ENCODE results near the gene MAPKBP1. TPM values are rescaled to one million over a fixed set of nuclear protein-coding genes. Genes with fewer than 3 reads are reported as not detected.
A peak's percentile ranks its signal among the peaks of the same experiment; 100 is the strongest.

Gene MAPKBP1
- total RNA-seq, 2 experiments from 2014 or later = 32.0 to 36.6 TPM

- Mint-ChIP-seq H3K36me3 (peaks cover 2% of the 10 kb centered on the region), H3K4me1 (peaks cover 47% of the 10 kb centered on the region), H3K4me3 (peak overlapping the region; percentile 81), H3K27me3 (no peaks in the 10 kb centered on the region), H3K9me3 (no peaks in the 10 kb centered on the region), H3K27ac (peak overlapping the region; percentile 83)
- peak; percentile 77 for ATAC-seq (ENCODE audit: low read depth)
- no peak for DNase-seq
- POLR2A ChIA-PET = interaction anchor here (0.7 to 1.2 kb wide), 3 partner anchors 12 to 72 kb away, joined by 3 read pairs; no protein-coding TSS in a partner anchor
Observed at GRCh38 chr15:41790756-41791546, 16.7 kb downstream of the MAPKBP1 start.

DNA sequence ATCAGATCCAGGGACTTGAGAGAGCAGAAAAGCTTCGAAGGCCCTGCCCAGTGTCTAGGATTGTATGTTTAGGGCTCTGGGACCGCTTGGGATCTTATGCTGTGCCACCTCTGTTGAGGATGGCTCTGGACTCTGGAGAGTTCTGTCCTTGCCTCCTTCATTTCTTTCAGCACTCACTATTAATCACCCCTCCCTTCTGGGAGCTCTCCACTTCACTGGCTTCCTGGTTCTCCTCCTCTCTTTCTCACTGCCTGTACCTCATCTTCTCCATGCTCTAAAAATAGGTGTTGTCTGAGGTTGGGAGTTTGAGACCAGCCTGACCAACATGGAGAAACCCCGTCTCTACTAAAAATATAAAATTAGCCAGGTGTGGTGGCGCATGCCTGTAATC lies 17.3 kb downstream of the MAPKBP1 start:
- no peaks in the 10 kb centered on the region for H3K9me3 Mint-ChIP-seq
- H3K4me3 Mint-ChIP-seq = peak overlapping the region; percentile 81
- H3K27me3 Mint-ChIP-seq = no peaks in the 10 kb centered on the region
- ATAC-seq (ENCODE audit: low read depth) (no peak), DNase-seq (no peak)
- H3K36me3 Mint-ChIP-seq = peaks cover 2% of the 10 kb centered on the region
- H3K27ac Mint-ChIP-seq = peak overlapping the region; percentile 83
- POLR2A ChIA-PET = interaction anchor here (0.7 to 1.2 kb wide), 3 partner anchors 11 to 72 kb away, joined by 3 read pairs; no protein-coding TSS in a partner anchor
- peaks cover 53% of the 10 kb centered on the region for H3K4me1 Mint-ChIP-seq

- Mint-ChIP-seq H3K9me3 (no peaks in the 10 kb centered on the region), H3K36me3 (peaks cover 2% of the 10 kb centered on the region), H3K27ac (peak overlapping the region; percentile 83), H3K27me3 (no peaks in the 10 kb centered on the region), H3K4me1 (peaks cover 56% of the 10 kb centered on the region), H3K4me3 (peak overlapping the region; percentile 81)
- DNase-seq (no peak), ATAC-seq (ENCODE audit: low read depth) (no peak)
- POLR2A ChIA-PET = interaction anchor here (0.7 to 1.2 kb wide), 3 partner anchors 10 to 71 kb away, joined by 3 read pairs; no protein-coding TSS in a partner anchor
Observed at GRCh38 chr15:41792000-41792637, 17.8 kb downstream of the MAPKBP1 start.

GRCh38 chr15:41794081-41794480 lies 19.8 kb downstream of the MAPKBP1 start:
- POLR2A ChIA-PET = no interaction called here
- peak overlapping the region; percentile 50 for H3K27ac Mint-ChIP-seq
- no peak overlapping the region for H3K4me3 Mint-ChIP-seq
- no peaks in the 10 kb centered on the region for H3K9me3 Mint-ChIP-seq
- no peak for ATAC-seq (ENCODE audit: low read depth)
- H3K4me1 Mint-ChIP-seq = peaks cover 53% of the 10 kb centered on the region
- no peaks in the 10 kb centered on the region for H3K27me3 Mint-ChIP-seq
- H3K36me3 Mint-ChIP-seq = peaks cover 2% of the 10 kb centered on the region
- no peak for DNase-seq

DNA sequence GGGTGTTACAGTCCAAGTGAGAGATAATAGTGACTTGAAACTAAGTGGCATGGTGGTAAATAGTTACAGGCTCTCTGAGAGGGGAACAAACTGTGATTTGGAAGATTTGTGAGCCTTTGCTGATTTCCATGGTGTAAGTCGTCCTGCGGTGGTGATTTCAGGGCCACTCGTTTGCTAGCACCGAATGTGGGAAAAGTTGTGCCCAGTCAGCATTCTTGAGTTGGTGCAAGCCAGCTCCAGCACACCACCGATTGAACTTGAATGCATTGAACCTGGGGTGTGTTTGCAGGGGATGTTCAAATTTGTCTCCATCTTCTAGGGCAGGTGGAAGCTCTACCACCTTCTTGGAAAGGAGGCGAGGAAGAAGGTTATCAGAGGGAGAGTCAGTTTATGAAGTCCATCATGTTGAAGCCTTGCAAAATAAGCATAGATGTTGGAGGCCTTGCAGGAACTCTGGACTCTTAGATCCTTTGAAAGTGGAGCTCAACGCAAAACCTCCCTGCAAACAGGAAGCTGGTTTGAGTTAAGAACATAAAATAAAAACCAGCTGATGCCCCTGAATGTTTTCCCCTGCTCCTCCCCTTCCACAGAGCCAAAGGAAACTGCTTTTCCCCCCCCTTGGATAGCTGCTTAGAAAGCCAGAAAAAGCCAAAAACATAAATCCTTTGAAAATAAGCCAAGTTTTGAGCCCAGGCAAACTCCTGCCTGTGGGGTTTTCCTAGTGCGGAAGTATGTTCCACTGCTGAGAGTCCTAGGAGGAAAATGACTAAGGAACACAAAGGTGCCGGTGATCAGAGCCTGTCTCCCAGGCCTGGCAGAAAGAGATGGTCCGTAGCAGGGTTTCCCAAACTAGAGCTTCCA lies 21.9 kb downstream of the MAPKBP1 start:
- no peak overlapping the region for H3K4me3 Mint-ChIP-seq
- peaks cover 32% of the 10 kb centered on the region for H3K4me1 Mint-ChIP-seq
- POLR2A ChIA-PET = no interaction called here
- DNase-seq (no peak), ATAC-seq (ENCODE audit: low read depth) (no peak)
- no peaks in the 10 kb centered on the region for H3K9me3 Mint-ChIP-seq
- H3K36me3 Mint-ChIP-seq = peaks cover 7% of the 10 kb centered on the region
- peak overlapping the region; percentile 54 for H3K27ac Mint-ChIP-seq
- no peaks in the 10 kb centered on the region for H3K27me3 Mint-ChIP-seq

- ATAC-seq (ENCODE audit: low read depth) (no peak), DNase-seq (no peak)
- no peaks in the 10 kb centered on the region for H3K27me3 Mint-ChIP-seq
- H3K4me3 Mint-ChIP-seq = no peak overlapping the region
- H3K36me3 Mint-ChIP-seq = peaks cover 5% of the 10 kb centered on the region
- H3K4me1 Mint-ChIP-seq = peaks cover 21% of the 10 kb centered on the region
- H3K9me3 Mint-ChIP-seq = no peaks in the 10 kb centered on the region
- POLR2A ChIA-PET = no interaction called here
- H3K27ac Mint-ChIP-seq = no peak overlapping the region
Observed at GRCh38 chr15:41797201-41797944, 23.1 kb downstream of the MAPKBP1 start.

DNA sequence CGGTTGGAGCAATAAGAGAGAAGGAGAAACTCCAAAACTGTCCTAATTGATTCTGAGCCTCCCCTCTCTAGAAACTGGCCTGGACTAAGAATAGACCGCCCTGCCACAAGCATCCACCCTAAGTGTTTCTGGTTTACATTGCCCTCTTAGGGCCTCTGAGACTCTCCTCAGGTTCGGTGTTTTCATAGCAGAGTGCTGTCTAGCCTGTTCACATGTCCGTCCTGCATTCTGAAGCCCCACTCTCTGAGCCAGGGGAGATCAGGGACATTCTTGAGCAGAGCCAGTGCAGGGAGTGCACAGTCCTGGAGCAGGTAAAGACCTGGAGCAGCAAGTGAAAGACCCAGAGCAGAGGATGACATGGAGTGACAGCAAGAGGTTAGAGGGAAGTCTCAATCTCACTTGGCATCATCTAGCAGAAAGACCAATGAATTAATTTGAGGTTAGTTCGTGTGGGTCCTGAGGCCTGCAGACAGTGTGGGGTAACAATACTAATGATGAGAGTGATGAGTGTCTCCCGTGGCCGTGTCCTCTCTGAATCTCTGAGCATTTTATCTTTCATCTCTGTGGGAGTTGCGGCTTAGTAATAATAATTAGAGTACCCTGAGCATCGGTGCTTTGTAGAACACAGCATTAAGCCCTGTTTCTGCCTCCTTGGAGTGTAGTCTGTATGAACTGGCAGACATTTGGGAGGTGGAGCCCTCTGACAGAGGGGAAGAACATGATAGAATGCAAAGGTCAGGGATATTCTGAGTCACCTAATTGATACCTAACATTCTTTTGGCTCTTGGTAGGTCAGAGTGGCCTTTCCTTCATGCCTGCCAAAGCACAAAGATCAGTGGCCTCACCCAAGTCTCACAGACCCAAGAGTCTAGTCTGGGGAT lies 24.6 kb downstream of the MAPKBP1 start:
- H3K27me3 Mint-ChIP-seq = no peaks in the 10 kb centered on the region
- peaks cover 5% of the 10 kb centered on the region for H3K36me3 Mint-ChIP-seq
- H3K4me3 Mint-ChIP-seq = no peak overlapping the region
- no peak overlapping the region for H3K27ac Mint-ChIP-seq
- POLR2A ChIA-PET = no interaction called here
- DNase-seq (no peak), ATAC-seq (ENCODE audit: low read depth) (no peak)
- H3K9me3 Mint-ChIP-seq = no peaks in the 10 kb centered on the region
- peaks cover 20% of the 10 kb centered on the region for H3K4me1 Mint-ChIP-seq

DNA sequence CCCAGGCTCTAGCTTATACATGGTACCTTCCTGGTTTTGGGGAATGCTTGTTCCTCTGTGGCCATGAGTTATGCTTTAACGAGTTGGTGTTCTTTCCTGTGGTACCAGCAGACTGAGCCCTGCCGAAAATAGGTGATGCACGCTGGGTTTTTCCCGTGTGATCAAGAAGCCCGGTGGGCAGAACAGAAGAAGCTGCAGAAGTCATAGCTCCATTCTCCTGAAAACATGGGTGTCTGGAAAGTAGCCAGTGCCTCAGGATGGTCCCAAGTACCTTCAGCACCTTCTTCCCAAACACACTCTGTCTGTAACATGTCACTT lies 25.2 kb downstream of the MAPKBP1 start:
- no peak overlapping the region for H3K4me3 Mint-ChIP-seq
- H3K9me3 Mint-ChIP-seq = no peaks in the 10 kb centered on the region
- ATAC-seq (ENCODE audit: low read depth) (no peak), DNase-seq (no peak)
- peaks cover 20% of the 10 kb centered on the region for H3K4me1 Mint-ChIP-seq
- H3K27me3 Mint-ChIP-seq = no peaks in the 10 kb centered on the region
- no peak overlapping the region for H3K27ac Mint-ChIP-seq
- POLR2A ChIA-PET = no interaction called here
- H3K36me3 Mint-ChIP-seq = peaks cover 5% of the 10 kb centered on the region

DNA sequence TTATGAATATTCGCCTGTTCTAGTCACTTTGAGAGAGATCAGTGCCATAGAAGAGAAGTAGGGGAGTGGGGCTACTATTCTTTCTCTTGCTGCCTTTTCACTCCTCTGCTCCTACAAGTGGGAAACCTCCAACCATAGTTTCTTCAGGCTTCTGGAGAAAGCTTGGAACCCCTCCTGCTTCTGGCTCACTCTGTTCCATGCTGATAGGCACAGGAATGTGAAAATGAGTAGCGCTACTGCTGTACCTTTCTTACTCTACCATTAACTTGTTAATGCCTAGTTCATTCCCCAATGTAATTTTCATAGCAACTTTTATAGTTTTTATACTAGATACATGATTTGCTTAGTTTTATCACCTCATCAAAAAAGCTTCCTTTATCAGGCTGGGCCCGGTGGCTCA lies 26.9 kb downstream of the MAPKBP1 start:
- Mint-ChIP-seq H3K27ac (no peak overlapping the region), H3K4me1 (peaks cover 18% of the 10 kb centered on the region), H3K36me3 (peaks cover 5% of the 10 kb centered on the region), H3K4me3 (no peak overlapping the region), H3K9me3 (no peaks in the 10 kb centered on the region), H3K27me3 (no peaks in the 10 kb centered on the region)
- POLR2A ChIA-PET = no interaction called here
- DNase-seq (no peak), ATAC-seq (ENCODE audit: low read depth) (no peak)

DNA sequence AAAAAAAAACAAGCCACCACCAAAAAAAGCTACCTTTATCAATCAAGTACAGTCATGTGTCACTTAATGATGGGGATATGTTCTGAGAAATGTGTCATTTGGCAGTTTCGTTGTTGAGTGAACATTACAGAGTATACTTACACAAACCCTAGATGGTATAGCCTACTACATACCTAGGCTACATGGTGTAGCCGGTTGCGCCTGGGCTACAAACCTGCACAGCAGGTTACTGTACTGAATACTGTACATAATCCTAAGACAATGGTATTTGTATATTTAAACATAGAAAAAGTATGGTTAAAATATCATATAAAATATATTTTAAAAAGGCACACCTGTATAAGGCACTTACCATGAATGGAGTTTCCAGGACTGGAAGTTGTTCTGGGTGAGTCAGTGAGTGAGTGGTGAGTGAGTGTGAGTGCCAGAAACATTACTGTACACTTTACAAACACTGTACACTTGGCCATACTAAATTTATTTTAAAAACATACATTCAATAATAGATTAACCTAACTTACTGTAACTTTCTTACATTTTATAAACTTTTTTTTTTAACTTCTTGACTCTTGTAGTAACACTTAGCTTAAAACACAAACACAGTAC lies 27.7 kb downstream of the MAPKBP1 start:
- no peaks in the 10 kb centered on the region for H3K9me3 Mint-ChIP-seq
- POLR2A ChIA-PET = interaction anchor here (0.6 to 1.0 kb wide), 2 partner anchors 8 to 11 kb away, joined by 3 read pairs; no protein-coding TSS in a partner anchor
- H3K27me3 Mint-ChIP-seq = no peaks in the 10 kb centered on the region
- ATAC-seq (ENCODE audit: low read depth) (no peak), DNase-seq (no peak)
- no peak overlapping the region for H3K27ac Mint-ChIP-seq
- peaks cover 5% of the 10 kb centered on the region for H3K36me3 Mint-ChIP-seq
- peaks cover 14% of the 10 kb centered on the region for H3K4me1 Mint-ChIP-seq
- H3K4me3 Mint-ChIP-seq = no peak overlapping the region

GRCh38 chr15:41804361-41804760 lies 30.1 kb downstream of the MAPKBP1 start:
- no peak overlapping the region for H3K4me3 Mint-ChIP-seq
- peaks cover 5% of the 10 kb centered on the region for H3K36me3 Mint-ChIP-seq
- POLR2A ChIA-PET = interaction anchor here (4.5 kb wide), 1 partner anchor 30 kb away, joined by 20 read pairs; the partner anchor contains the start of gene MAPKBP1
- DNase-seq (no peak), ATAC-seq (ENCODE audit: low read depth) (no peak)
- H3K9me3 Mint-ChIP-seq = no peaks in the 10 kb centered on the region
- H3K27ac Mint-ChIP-seq = no peak overlapping the region
- no peaks in the 10 kb centered on the region for H3K27me3 Mint-ChIP-seq
- H3K4me1 Mint-ChIP-seq = peaks cover 10% of the 10 kb centered on the region

Data from activated naive CD8-positive, alpha-beta T cell treated with anti-CD3 and anti-CD28 coated beads, Interleukin-2, amount 10 ng/mL, durations not matched to agents 7 days and 5 days (primary cell).